HL-60 (cell line): ENCODE measurements around the gene RNF112.

Experiments
- DNase-seq, 2 experiments: peaks; one replicate each; pipeline ENCODE4 v3.0.0-alpha.2; 2010 to 2020; ENCODE audit warnings: low read depth in 1 of 2, low spot score in 1 of 2
- H3K27ac ChIP-seq: fragments of 250-450 bp; sonication (Bioruptor Pico); replicated peaks from 2 replicates; pipeline ENCODE4 v1.5.1; 2020; ENCODE audit warnings: mild to moderate bottlenecking, moderate library complexity
- H3K27me3 ChIP-seq: fragments of 250-450 bp; sonication (Bioruptor Pico); 2 replicates; pipeline ENCODE4 v1.5.1; 2021; ENCODE audit warnings: mild to moderate bottlenecking, moderate library complexity; ENCODE audit not compliant: insufficient read depth, poor library complexity, severe bottlenecking
- H3K4me3 ChIP-seq: replicated peaks from 2 replicates; pipeline ENCODE4 v1.5.1; 2011; ENCODE audit warnings: mild to moderate bottlenecking, control low read depth, low read length; ENCODE audit not compliant: insufficient read depth
- CTCF ChIP-seq: IDR thresholded peaks from one replicate; pipeline ENCODE4 v1.5.1; 2011; ENCODE audit warnings: low read length, control low read depth, inconsistent platforms; ENCODE audit not compliant: insufficient read depth
- GABPA ChIP-seq: IDR thresholded peaks from 2 replicates; pipeline ENCODE4 v1.6.1; 2012; ENCODE audit warnings: low read depth
- POLR2AphosphoS5 ChIP-seq: IDR thresholded peaks from 2 replicates; pipeline ENCODE4 v1.6.1; 2012; ENCODE audit warnings: low read depth
- SPI1 ChIP-seq: IDR thresholded peaks from 2 replicates; pipeline ENCODE4 v1.6.1; 2012; ENCODE audit warnings: low read depth, mild to moderate bottlenecking, borderline replicate concordance
- TF ChIP-seq, protein P1 (sequence below): IDR thresholded peaks from 2 replicates; pipeline ENCODE4 v1.6.1; 2012; ENCODE audit warnings: low read depth; ENCODE audit not compliant: insufficient replicate concordance

Gene RNF112

GRCh38 chr17:19385521-19385983 is 25.5 kb upstream of the RNF112 start:
- DNase-seq, result no peak
- no peak overlapping the region for H3K4me3 ChIP-seq
- no peaks in the 10 kb centered on the region for H3K27me3 ChIP-seq
- TF ChIP-seq SPI1 (no peak), CTCF (no peak), GABPA (no peak), POLR2AphosphoS5 (no peak)
- TF ChIP-seq, protein P1, sequence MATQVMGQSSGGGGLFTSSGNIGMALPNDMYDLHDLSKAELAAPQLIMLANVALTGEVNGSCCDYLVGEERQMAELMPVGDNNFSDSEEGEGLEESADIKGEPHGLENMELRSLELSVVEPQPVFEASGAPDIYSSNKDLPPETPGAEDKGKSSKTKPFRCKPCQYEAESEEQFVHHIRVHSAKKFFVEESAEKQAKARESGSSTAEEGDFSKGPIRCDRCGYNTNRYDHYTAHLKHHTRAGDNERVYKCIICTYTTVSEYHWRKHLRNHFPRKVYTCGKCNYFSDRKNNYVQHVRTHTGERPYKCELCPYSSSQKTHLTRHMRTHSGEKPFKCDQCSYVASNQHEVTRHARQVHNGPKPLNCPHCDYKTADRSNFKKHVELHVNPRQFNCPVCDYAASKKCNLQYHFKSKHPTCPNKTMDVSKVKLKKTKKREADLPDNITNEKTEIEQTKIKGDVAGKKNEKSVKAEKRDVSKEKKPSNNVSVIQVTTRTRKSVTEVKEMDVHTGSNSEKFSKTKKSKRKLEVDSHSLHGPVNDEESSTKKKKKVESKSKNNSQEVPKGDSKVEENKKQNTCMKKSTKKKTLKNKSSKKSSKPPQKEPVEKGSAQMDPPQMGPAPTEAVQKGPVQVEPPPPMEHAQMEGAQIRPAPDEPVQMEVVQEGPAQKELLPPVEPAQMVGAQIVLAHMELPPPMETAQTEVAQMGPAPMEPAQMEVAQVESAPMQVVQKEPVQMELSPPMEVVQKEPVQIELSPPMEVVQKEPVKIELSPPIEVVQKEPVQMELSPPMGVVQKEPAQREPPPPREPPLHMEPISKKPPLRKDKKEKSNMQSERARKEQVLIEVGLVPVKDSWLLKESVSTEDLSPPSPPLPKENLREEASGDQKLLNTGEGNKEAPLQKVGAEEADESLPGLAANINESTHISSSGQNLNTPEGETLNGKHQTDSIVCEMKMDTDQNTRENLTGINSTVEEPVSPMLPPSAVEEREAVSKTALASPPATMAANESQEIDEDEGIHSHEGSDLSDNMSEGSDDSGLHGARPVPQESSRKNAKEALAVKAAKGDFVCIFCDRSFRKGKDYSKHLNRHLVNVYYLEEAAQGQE, result no peak
- H3K27ac ChIP-seq, result no peak overlapping the region

DNA sequence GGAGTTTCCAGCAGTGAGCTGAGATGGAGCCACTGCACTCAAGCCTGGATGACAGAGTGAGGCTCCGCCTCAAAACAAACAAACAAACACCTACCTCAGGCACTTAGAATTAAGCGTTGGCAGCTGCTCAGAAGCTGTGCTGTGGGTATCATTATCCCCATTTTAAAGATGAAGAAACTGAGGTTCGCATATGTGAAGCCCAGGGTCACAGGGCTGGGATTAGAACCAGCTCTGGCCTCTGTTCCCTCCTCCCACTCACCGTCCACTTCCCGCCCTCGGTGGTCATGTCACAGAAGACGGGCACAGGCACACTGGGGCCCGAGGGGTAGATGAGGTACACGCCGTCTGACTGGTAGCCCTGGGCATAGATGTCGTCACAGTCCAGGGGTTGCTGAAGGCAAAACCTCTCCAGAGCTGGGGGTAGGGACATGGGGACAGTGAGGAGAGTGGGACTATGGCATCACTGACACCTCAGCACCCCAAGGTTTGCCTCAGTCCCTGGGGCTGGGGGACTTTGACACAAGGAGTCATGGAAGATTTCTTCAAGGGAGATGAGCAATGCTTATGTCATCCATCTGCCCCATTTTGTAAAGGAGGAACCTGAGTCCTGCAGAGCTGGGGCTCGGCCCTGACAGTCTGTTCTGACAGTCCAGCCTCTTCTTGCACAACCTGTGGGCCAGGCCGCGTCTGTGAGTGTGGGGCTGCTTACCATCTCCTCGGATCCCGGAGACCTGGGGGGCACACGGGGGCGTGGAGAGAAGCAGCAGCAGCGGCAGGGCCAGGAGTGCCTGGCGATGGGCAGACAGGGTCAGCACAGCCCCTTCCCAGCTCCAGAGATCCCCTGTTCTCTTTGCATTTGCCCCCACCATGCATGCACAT is 24.7 kb upstream of the RNF112 start:
- peak; percentile 45; the same call in 1 of the 2 replicates for TF ChIP-seq POLR2AphosphoS5
- TF ChIP-seq CTCF, result no peak
- H3K27ac ChIP-seq, result peak overlapping the region; percentile 61
- peak; percentile 46 to 80 for DNase-seq
- no peaks in the 10 kb centered on the region for H3K27me3 ChIP-seq
- no peak overlapping the region for H3K4me3 ChIP-seq

DNA sequence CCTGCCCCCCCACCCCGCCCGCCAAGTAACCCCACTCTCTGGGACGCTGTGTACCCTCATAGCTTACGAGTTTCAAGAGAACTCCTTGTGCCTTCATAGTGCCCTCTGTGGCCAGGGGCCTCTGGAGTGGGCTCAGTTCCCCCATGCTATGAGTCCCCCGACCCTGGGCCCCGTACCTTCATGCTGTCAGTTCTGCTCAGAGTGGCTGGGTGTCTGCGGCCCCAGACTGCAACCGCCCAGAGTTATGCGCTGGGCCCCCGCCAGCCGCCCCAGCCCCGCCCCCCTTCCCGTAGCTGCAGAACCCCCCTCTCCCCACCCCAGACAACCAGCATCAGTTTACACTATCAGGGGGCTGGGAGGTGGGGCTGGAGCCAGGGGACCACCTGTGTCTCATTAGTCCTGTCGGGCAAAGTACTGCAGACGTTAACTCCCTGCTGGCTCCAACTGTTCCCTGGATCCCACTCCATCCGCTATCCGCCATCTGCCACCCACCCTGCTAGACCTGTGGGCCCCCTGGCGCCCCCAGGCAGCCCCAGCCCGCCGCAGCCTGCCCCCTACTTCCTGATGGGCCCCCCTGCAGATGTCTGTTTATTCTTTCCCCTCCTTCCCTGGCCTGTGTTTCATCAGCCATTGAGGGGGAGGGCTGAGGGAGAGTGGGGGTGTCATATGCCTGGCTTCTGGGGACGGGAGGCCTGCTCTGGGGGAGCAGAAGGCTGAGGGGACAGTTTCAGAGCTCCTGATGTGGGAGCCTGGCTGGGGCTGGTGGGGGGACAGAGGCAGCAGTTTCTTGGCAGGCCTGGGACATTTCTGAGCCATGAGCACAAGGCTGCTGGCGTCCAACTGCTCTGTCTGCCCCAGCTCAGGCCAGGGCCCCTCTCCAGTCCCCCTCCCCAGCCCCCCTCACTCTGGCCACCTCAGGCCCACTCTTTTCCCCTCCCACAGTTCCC is 23.8 kb upstream of the RNF112 start, which contains the start of gene MFAP4:
Gene MFAP4, minus strand, starts transcription at position 217 of the 947 bp plus-strand sequence. Its CDS starts 35 bp downstream, at position 182.
- TF ChIP-seq, protein P1, result no peak
- 0 out of 2 replicates have a peak, but pooled peaks have one; percentile 17 for TF ChIP-seq POLR2AphosphoS5
- H3K4me3 ChIP-seq, result no peak within 1 kb of the TSS

More for the DNA sequence above, 23.8 kb upstream of the RNF112 start, which contains the start of gene MFAP4:
- peak in 1 of 2 experiments; percentile 49 for DNase-seq
- H3K27me3 ChIP-seq, result no peaks in the 10 kb centered on the region
- H3K27ac ChIP-seq, result peak within 1 kb of the TSS; percentile 61
